AG10803 (cell line): ENCODE results near the gene DOK5.

Experiments
- DNase-seq: peaks from one replicate; pipeline ENCODE4 v3.0.0; 2010; ENCODE audit warnings: low read depth
- H3K4me3 ChIP-seq: 2 replicates; pipeline ENCODE4 v1.5.1; 2011; ENCODE audit warnings: mild to moderate bottlenecking, low read length, control low read depth
- CTCF ChIP-seq: conservative IDR thresholded peaks from 2 replicates; pipeline ENCODE4 v1.5.1; 2011; ENCODE audit warnings: mild to moderate bottlenecking, low read length, control low read depth, inconsistent platforms

The DOK5 gene

GRCh38 chr20:54458219-54458618 lies 17.2 kb upstream of the DOK5 start:
- no peak for DNase-seq
- TF ChIP-seq CTCF: no peak
- H3K4me3 ChIP-seq: no peak overlapping the region

GRCh38 chr20:54459279-54459678 lies 16.1 kb upstream of the DOK5 start:
- no peak for DNase-seq
- no peak overlapping the region for H3K4me3 ChIP-seq
- no peak for TF ChIP-seq CTCF

- no peak overlapping the region for H3K4me3 ChIP-seq
- no peak for DNase-seq
- TF ChIP-seq CTCF: no peak
Measured at GRCh38 chr20:54464003-54464402, 11.4 kb upstream of the DOK5 start.

GRCh38 chr20:54466127-54466526 lies 9.3 kb upstream of the DOK5 start:
- TF ChIP-seq CTCF: no peak
- H3K4me3 ChIP-seq: no peak overlapping the region
- DNase-seq: no peak

GRCh38 chr20:54467622-54468021 lies 7.8 kb upstream of the DOK5 start:
- no peak overlapping the region for H3K4me3 ChIP-seq
- DNase-seq: no peak
- no peak for TF ChIP-seq CTCF

GRCh38 chr20:54468082-54468481 lies 7.3 kb upstream of the DOK5 start:
- no peak overlapping the region for H3K4me3 ChIP-seq
- TF ChIP-seq CTCF: no peak
- peak; percentile 8 for DNase-seq

GRCh38 chr20:54469293-54469692 lies 6.1 kb upstream of the DOK5 start:
- no peak for TF ChIP-seq CTCF
- DNase-seq: no peak
- H3K4me3 ChIP-seq: no peak overlapping the region
